A549 (cell line): Measurements from ENCODE around the gene PPP1R14B.
A peak's percentile ranks its signal among the peaks of the same experiment; 100 is the strongest.

Experiments
- CTCF ChIP-seq: fragments of >200 bp; sonication (Bioruptor Twin); formaldehyde crosslinking; IDR thresholded peaks from 3 replicates; pipeline ENCODE4 v1.5.1; 2016
- EP300 ChIP-seq, 2 experiments: fragments of >200 bp; sonication (Bioruptor Twin); formaldehyde crosslinking; IDR thresholded peaks; 2 replicates in 1 of 2; 3 replicates in 1 of 2; pipeline ENCODE4 v1.6.1; 2016 to 2017
- ESRRA ChIP-seq: fragments of 150-350 bp; IDR thresholded peaks from 2 replicates; pipeline ENCODE4 v1.6.1; 2014; ENCODE audit warnings: mild to moderate bottlenecking, low read length, borderline replicate concordance
- JUN ChIP-seq, 2 experiments: fragments of >200 bp; sonication (Bioruptor Twin); formaldehyde crosslinking; IDR thresholded peaks; 2 replicates in 1 of 2; 3 replicates in 1 of 2; pipeline ENCODE4 v1.6.1; 2016 to 2017
- MAFK ChIP-seq: fragments of 450-650 bp; IDR thresholded peaks from 2 replicates; pipeline ENCODE4 v1.6.1; 2014; ENCODE audit not compliant: partially characterized antibody
- MAX ChIP-seq: IDR thresholded peaks from 2 replicates; pipeline ENCODE4 v1.6.1; 2012
- PBX3 ChIP-seq: IDR thresholded peaks from 2 replicates; pipeline ENCODE4 v1.6.1; 2012
- PHF8 ChIP-seq: fragments of 200-600 bp; sonication (generic); IDR thresholded peaks from 2 replicates; pipeline ENCODE4 v1.6.1; 2016; ENCODE audit warnings: low read depth, mild to moderate bottlenecking, antibody characterized with exemption, moderate library complexity, borderline replicate concordance
- RAD21 ChIP-seq, 2 experiments: fragments of >200 bp in 1 of 2; sonication (Bioruptor Twin) in 1 of 2; formaldehyde crosslinking in 1 of 2; IDR thresholded peaks in 1 of 2; conservative IDR thresholded peaks in 1 of 2; 2 replicates in 1 of 2; 3 replicates in 1 of 2; pipeline ENCODE4 v1.6.1; 2012 to 2018; ENCODE audit warnings: inconsistent platforms in 1 of 2
- SREBF2 ChIP-seq: fragments of 450-650 bp; IDR thresholded peaks from 2 replicates; pipeline ENCODE4 v1.6.1; 2014; ENCODE audit warnings: mild to moderate bottlenecking, moderate library complexity
- TP53 ChIP-seq: fragments of 250-450 bp; sonication (Bioruptor Pico); IDR thresholded peaks from 2 replicates; pipeline ENCODE4 v1.5.0; 2021; ENCODE audit warnings: mild to moderate bottlenecking, moderate library complexity
- USF2 ChIP-seq: fragments of 450-650 bp; IDR thresholded peaks from 2 replicates; pipeline ENCODE4 v1.6.1; 2014; ENCODE audit warnings: antibody characterized with exemption

- TF ChIP-seq RAD21 (conservative IDR thresholded peaks at IDR 0.05 in 1 of 2, IDR thresholded peaks at IDR 0.05 in 1 of 2) = peak in 1 of 2 experiments; percentile 33; a peak in 2 of 5 replicates
- TF ChIP-seq SREBF2 = no peak
- no peak for TF ChIP-seq PBX3
- no peak for TF ChIP-seq EP300 (IDR thresholded peaks at IDR 0.05)
- TF ChIP-seq USF2 = no peak
- peak; percentile 88 for TF ChIP-seq CTCF
- no peak for TF ChIP-seq ESRRA
- TF ChIP-seq MAFK = no peak
- peak in 1 of 2 experiments; percentile 62; a peak in 3 of 5 replicates for TF ChIP-seq JUN (IDR thresholded peaks at IDR 0.05)
- TF ChIP-seq MAX = peak; percentile 41; the same call in 1 of the 2 replicates
- peak; percentile 26; the same call in 1 of the 2 replicates for TF ChIP-seq PHF8
- TF ChIP-seq TP53 (CRISPR knock-in tag) = no peak
These were observed 4.4 kb upstream of the PPP1R14B start, which contains the start of gene PLCB3 for GRCh38 chr11:64251016-64251752.
